GM23248 (cell line): ENCODE measurements around the gene NEDD4L.

Source experiments
- EZH2 ChIP-seq: fragments of 200-600 bp; sonication (generic); IDR thresholded peaks from 2 replicates; pipeline ENCODE4 v1.6.1; 2018; ENCODE audit warnings: antibody characterized with exemption, mild to moderate bottlenecking; ENCODE audit not compliant: insufficient read depth, poor library complexity, severe bottlenecking
- EZH2phosphoT487 ChIP-seq: fragments of 200-600 bp; sonication (generic); IDR thresholded peaks from 2 replicates; pipeline ENCODE4 v1.6.1; 2018; ENCODE audit warnings: antibody characterized with exemption, moderate library complexity, mild to moderate bottlenecking, low read depth; ENCODE audit not compliant: insufficient read depth

DNA sequence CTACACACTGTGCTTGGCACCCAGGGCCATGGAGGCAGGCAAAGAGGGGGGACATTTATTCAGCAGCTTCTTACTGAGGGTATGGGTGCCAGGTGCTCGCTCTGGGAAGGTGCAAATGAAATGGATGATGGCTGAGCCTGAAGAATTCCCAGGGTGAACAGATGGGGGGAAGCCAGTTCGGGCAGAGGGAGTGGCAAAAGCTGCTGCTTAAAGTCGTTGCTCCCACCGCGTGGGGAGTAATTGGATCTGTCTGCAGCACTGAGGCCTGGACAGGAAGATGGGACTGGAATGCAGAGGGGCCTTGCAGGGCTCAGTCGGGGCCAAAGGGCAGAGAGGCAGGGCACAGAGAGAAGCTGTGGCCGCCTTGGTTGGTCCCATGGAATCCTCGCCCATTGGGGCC is 51.2 kb downstream of the NEDD4L start:
- TF ChIP-seq EZH2phosphoT487 (no peak), EZH2 (no peak)
